Thyroid gland (tissue), 4 donors: ENCODE results near the gene P2RX3. TPM values are rescaled to one million over a fixed set of nuclear protein-coding genes. Genes with fewer than 3 reads are reported as not detected.

Source experiments
- DNase-seq, 2 donors: peaks; one replicate each; pipeline ENCODE4 v3.0.0-alpha.2; 2019
- H3K27ac ChIP-seq, 3 donors: fragments of 200-600 bp; sonication (generic); 1 replicate in 2 of 3; 2 replicates in 1 of 3; pipeline ENCODE4 v1.5.1; 2016 to 2019; ENCODE audit warnings: mild to moderate bottlenecking in 1 of 3, moderate library complexity in 1 of 3
- H3K27me3 ChIP-seq: fragments of 200-600 bp; sonication (generic); one replicate; pipeline ENCODE4 v1.5.1; 2019
- H3K36me3 ChIP-seq, 2 donors: fragments of 200-600 bp; sonication (generic); one replicate each; pipeline ENCODE4 v1.5.1; 2016 to 2019
- H3K4me1 ChIP-seq, 2 donors: fragments of 200-600 bp; sonication (generic); one replicate each; pipeline ENCODE4 v1.5.1; 2017 to 2019
- H3K4me3 ChIP-seq, 3 donors: fragments of 200-600 bp; sonication (generic); replicated peaks in 1 of 3; 1 replicate in 2 of 3; 2 replicates in 1 of 3; pipeline ENCODE4 v1.5.1; 2016; ENCODE audit warnings: mild to moderate bottlenecking in 1 of 3
- H3K9me3 ChIP-seq: fragments of 200-600 bp; sonication (generic); one replicate; pipeline ENCODE4 v1.5.1; 2017
- POLR2A ChIP-seq, 2 donors: fragments of 450-650 bp; IDR thresholded peaks; one replicate each; pipeline ENCODE4 v1.6.1; 2017; ENCODE audit warnings: antibody characterized with exemption in 2 of 2, mild to moderate bottlenecking in 2 of 2, moderate library complexity in 1 of 2
- WGBS, 2 donors: methylation state at CpG; one replicate each; pipeline ENCODE4 v1.1.5; 2017; 5-methylcytosine and 5-hydroxymethylcytosine counted together
- intact Hi-C: fragments of 100-400 bp; cut with DNase I; formaldehyde crosslinking; loops from one replicate; pipeline ENCODE4 v1.15.1; 2023
- total RNA-seq, 4 donors: library from RNA; depleted of rRNA; stranded (reverse); fragments of >200 nt; gene quantifications; one replicate each; pipeline ENCODE4 v1.2.3, GENCODE V29; 2016
- TF ChIP-seq, protein P1 (sequence below), 6 experiments: fragments of 200-600 bp in 3 of 6; fragments of 450-650 bp in 3 of 6; sonication (generic) in 3 of 6; IDR thresholded peaks; one replicate each; pipeline ENCODE4 v1.5.1; 2016 to 2019; ENCODE audit warnings: antibody characterized with exemption in 6 of 6, mild to moderate bottlenecking in 2 of 6, inconsistent platforms in 1 of 6, moderate library complexity in 1 of 6

Gene P2RX3
- total RNA-seq, 4 donors from 2014 or later = not detected

DNA sequence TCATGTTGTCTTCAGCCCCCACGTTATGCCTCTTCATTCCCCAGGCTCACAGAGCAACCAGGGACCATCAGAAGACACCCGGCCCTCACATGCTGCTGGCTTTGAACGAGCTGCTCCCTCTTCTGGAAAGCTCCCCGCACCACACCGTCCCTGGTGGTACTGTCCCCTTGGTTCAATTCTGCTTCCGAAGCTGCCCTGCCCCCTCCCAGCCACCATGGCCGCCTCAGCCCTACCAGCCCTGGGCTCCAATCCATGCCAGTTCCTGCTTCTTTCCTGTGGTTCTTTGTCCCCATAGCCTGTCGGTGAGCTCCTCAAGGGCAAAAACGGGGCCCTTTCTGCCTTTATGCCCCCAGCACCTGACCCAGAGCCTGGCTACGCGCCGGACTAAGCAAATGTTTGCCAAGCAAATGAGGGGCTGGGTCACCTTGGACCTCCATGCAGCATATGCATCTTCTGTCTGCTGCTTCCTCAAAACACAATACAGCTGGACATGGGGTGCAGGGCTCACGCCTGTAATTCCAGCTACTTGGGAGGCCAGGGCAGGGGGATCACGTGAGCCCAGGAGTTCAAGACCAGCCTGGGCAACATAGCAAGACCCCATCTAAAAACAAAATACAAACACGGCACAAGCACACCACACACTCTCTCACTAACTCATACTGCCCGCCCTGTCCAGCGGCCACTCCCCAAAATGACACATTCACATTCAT, 34.7 kb upstream of the P2RX3 start:
- DNase-seq = no peak
- Histone ChIP-seq H3K4me3 (no peak overlapping the region), H3K27me3 (no peaks in the 10 kb centered on the region), H3K36me3 (peaks cover 44 to 49% of the 10 kb centered on the region in 2 donors), H3K9me3 (no peaks in the 10 kb centered on the region), H3K4me1 (peaks cover 31 to 46% of the 10 kb centered on the region in 2 donors), H3K27ac (no peak overlapping the region)
- no peak for TF ChIP-seq POLR2A (IDR thresholded peaks at IDR 0.05)
- TF ChIP-seq, protein P1, sequence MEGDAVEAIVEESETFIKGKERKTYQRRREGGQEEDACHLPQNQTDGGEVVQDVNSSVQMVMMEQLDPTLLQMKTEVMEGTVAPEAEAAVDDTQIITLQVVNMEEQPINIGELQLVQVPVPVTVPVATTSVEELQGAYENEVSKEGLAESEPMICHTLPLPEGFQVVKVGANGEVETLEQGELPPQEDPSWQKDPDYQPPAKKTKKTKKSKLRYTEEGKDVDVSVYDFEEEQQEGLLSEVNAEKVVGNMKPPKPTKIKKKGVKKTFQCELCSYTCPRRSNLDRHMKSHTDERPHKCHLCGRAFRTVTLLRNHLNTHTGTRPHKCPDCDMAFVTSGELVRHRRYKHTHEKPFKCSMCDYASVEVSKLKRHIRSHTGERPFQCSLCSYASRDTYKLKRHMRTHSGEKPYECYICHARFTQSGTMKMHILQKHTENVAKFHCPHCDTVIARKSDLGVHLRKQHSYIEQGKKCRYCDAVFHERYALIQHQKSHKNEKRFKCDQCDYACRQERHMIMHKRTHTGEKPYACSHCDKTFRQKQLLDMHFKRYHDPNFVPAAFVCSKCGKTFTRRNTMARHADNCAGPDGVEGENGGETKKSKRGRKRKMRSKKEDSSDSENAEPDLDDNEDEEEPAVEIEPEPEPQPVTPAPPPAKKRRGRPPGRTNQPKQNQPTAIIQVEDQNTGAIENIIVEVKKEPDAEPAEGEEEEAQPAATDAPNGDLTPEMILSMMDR (IDR thresholded peaks at IDR 0.05) = no peak
- intact Hi-C loops = no loop called here
- WGBS, 2 donors = 86 to 92% methylated on average over 17 of the region's 17 CpGs

GRCh38 chr11:57303990-57304579, 34.1 kb upstream of the P2RX3 start:
- H3K9me3 ChIP-seq = no peaks in the 10 kb centered on the region
- peak; percentile 47 to 51 for DNase-seq
- no peak overlapping the region for H3K4me3 ChIP-seq
- H3K4me1 ChIP-seq = peaks cover 32 to 52% of the 10 kb centered on the region in 2 donors
- TF ChIP-seq, protein P1 (IDR thresholded peaks at IDR 0.05) = no peak
- peak overlapping the region in 1 of 3 donors; percentile 27 for H3K27ac ChIP-seq
- H3K27me3 ChIP-seq = no peaks in the 10 kb centered on the region
- WGBS, 2 donors = 85 to 88% methylated on average over 8 of the region's 8 CpGs
- peaks cover 40 to 44% of the 10 kb centered on the region in 2 donors for H3K36me3 ChIP-seq
- intact Hi-C loops = no loop called here

DNA sequence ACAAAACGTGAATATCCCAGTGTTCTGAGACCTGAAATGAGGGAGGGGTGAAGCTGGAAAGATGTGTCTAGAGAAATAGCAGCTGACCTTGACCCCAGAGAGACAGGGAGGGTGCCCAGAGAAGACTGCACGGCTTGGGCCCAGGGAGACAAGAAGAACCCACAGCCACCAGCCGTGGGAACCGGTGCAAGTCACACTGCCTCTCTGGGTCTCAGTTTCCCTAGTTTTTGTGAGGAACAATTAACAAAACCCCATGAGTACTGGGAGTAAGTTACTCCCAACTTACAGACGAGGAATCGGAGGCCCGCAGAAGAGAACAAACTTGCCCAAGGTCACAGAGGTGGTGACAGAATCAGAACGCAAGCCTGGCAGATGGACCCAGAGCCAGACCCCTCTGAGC, 32.6 kb upstream of the P2RX3 start:
- intact Hi-C loops = no loop called here
- Histone ChIP-seq H3K9me3 (no peaks in the 10 kb centered on the region), H3K4me1 (peaks cover 38 to 67% of the 10 kb centered on the region in 2 donors), H3K27me3 (no peaks in the 10 kb centered on the region), H3K36me3 (peaks cover 37 to 38% of the 10 kb centered on the region in 2 donors), H3K4me3 (no peak overlapping the region), H3K27ac (no peak overlapping the region)
- TF ChIP-seq, protein P1 (IDR thresholded peaks at IDR 0.05) = no peak
- TF ChIP-seq POLR2A (IDR thresholded peaks at IDR 0.05) = no peak
- DNase-seq = no peak
- 90 to 92% methylated on average over 8 of the region's 8 CpGs for WGBS, 2 donors

GRCh38 chr11:57306161-57306876, 31.8 kb upstream of the P2RX3 start:
- H3K27ac ChIP-seq = peak overlapping the region in 1 of 3 donors; percentile 1
- WGBS, 2 donors = 77% methylated on average over 15 of the region's 15 CpGs
- H3K9me3 ChIP-seq = no peaks in the 10 kb centered on the region
- peaks cover 29 to 30% of the 10 kb centered on the region in 2 donors for H3K36me3 ChIP-seq
- H3K27me3 ChIP-seq = no peaks in the 10 kb centered on the region
- H3K4me3 ChIP-seq = no peak overlapping the region
- intact Hi-C loops = no loop called here
- TF ChIP-seq, protein P1 (IDR thresholded peaks at IDR 0.05) = no peak
- no peak for TF ChIP-seq POLR2A (IDR thresholded peaks at IDR 0.05)
- no peak for DNase-seq
- H3K4me1 ChIP-seq = peaks cover 44 to 71% of the 10 kb centered on the region in 2 donors
